PC-3 (cell line): ENCODE results near the gene TBC1D16. TPM values are rescaled to one million over a fixed set of nuclear protein-coding genes. Genes with fewer than 3 reads are reported as not detected.

ENCODE experiments used
- ATAC-seq: fragments of 200-7000 bp; cut with Tn5 transposase; 2 replicates; pipeline ENCODE4 v1.9.1; 2020; ENCODE audit warnings: mild to moderate bottlenecking, moderate library complexity
- BruUV-seq: library from RNA; stranded (reverse); fragments of 400-500 nt; replicated peaks from 2 replicates; lab custom pipeline; 2021; lab: Mats Ljungman, UMichigan
- CTCF ChIA-PET: fragments of 300-600 bp; sonication (Branson Sonifier 250); formaldehyde crosslinking; loops from one replicate; lab custom pipeline; 2022; ENCODE audit warnings: antibody characterized with exemption; lab: Charles Lee
- POLR2A ChIA-PET: fragments of 300-600 bp; sonication (Branson Sonifier 250); formaldehyde crosslinking; loops from one replicate; lab custom pipeline; 2022; ENCODE audit warnings: antibody characterized with exemption; ENCODE audit not compliant: unreplicated experiment; lab: Charles Lee
- DNase-seq: peaks from one replicate; pipeline ENCODE4 v3.0.0-alpha.2; 2015
- H2AFZ ChIP-seq: fragments of 300-600 bp; sonication (generic); 2 replicates; pipeline ENCODE4 v1.6.0; 2016; ENCODE audit warnings: antibody characterized with exemption, low read length
- H3F3A ChIP-seq: fragments of 300-600 bp; sonication (generic); one replicate; pipeline ENCODE4 v1.6.0; 2017; ENCODE audit warnings: antibody characterized with exemption, low read length, control low read depth, mild to moderate bottlenecking; ENCODE audit not compliant: unreplicated experiment
- H3K27ac ChIP-seq: fragments of 300-600 bp; sonication (generic); 2 replicates; pipeline ENCODE4 v1.5.1; 2016; ENCODE audit warnings: mild to moderate bottlenecking, low read length
- H3K27me3 ChIP-seq: fragments of 300-600 bp; sonication (generic); 2 replicates; pipeline ENCODE4 v1.6.1; 2016; ENCODE audit warnings: low read length, mixed read lengths
- H3K36me3 ChIP-seq: fragments of 300-600 bp; sonication (generic); 2 replicates; pipeline ENCODE4 v1.6.1; 2016; ENCODE audit warnings: low read depth, mixed run types, low read length, mixed read lengths
- H3K4me1 ChIP-seq: fragments of 300-600 bp; sonication (generic); 2 replicates; pipeline ENCODE4 v1.5.1; 2016; ENCODE audit warnings: low read length; ENCODE audit not compliant: insufficient read depth
- H3K4me2 ChIP-seq: fragments of 300-600 bp; sonication (generic); 2 replicates; pipeline ENCODE4 v1.6.0; 2016; ENCODE audit warnings: low read length
- H3K4me3 ChIP-seq: fragments of 300-600 bp; sonication (generic); 2 replicates; pipeline ENCODE4 v1.5.1; 2016; ENCODE audit warnings: mild to moderate bottlenecking, low read length, mixed read lengths
- H3K79me2 ChIP-seq: fragments of 300-600 bp; sonication (generic); 2 replicates; pipeline ENCODE4 v1.6.1; 2017; ENCODE audit warnings: low read length, mixed read lengths
- H3K9ac ChIP-seq: fragments of 300-600 bp; sonication (generic); 2 replicates; pipeline ENCODE4 v1.6.0; 2016; ENCODE audit warnings: mild to moderate bottlenecking, low read length
- H3K9me2 ChIP-seq: fragments of 300-600 bp; sonication (generic); replicated peaks from 2 replicates; pipeline ENCODE4 v1.6.1; 2016; ENCODE audit warnings: mixed run types, low read length, mixed read lengths
- H3K9me3 ChIP-seq: fragments of 300-600 bp; sonication (generic); 2 replicates; pipeline ENCODE4 v1.6.1; 2016; ENCODE audit warnings: low read length, mixed read lengths
- H4K20me1 ChIP-seq: fragments of 300-600 bp; sonication (generic); 2 replicates; pipeline ENCODE4 v1.6.1; 2016; ENCODE audit warnings: low read length, mixed read lengths
- EZH2 ChIP-seq: fragments of 300-600 bp; sonication (generic); IDR thresholded peaks from one replicate; pipeline ENCODE4 v1.6.1; 2017; ENCODE audit warnings: antibody characterized with exemption, mild to moderate bottlenecking, low read length; ENCODE audit not compliant: unreplicated experiment
- EZH2phosphoT487 ChIP-seq: fragments of 300-600 bp; sonication (generic); IDR thresholded peaks from 2 replicates; pipeline ENCODE4 v1.6.1; 2018; ENCODE audit warnings: mild to moderate bottlenecking, antibody characterized with exemption, low read length, borderline replicate concordance
- intact Hi-C: fragments of 100-400 bp; cut with micrococcal nuclease; formaldehyde crosslinking; loops from 2 replicates; pipeline ENCODE4 v1.9.0; 2023
- total RNA-seq: library from RNA; depleted of rRNA; stranded (reverse); fragments of >200 nt; gene quantifications from 2 replicates; pipeline ENCODE4 v1.2.3, GENCODE V29; 2014
- TF ChIP-seq, protein P1 (sequence below): fragments of 300-600 bp; sonication (generic); conservative IDR thresholded peaks from 2 replicates; pipeline ENCODE4 v1.5.1; 2017; ENCODE audit warnings: antibody characterized with exemption, low read depth, mild to moderate bottlenecking, low read length

Gene TBC1D16
- total RNA-seq, 1 experiment from 2014 or later = 23.7 TPM

DNA sequence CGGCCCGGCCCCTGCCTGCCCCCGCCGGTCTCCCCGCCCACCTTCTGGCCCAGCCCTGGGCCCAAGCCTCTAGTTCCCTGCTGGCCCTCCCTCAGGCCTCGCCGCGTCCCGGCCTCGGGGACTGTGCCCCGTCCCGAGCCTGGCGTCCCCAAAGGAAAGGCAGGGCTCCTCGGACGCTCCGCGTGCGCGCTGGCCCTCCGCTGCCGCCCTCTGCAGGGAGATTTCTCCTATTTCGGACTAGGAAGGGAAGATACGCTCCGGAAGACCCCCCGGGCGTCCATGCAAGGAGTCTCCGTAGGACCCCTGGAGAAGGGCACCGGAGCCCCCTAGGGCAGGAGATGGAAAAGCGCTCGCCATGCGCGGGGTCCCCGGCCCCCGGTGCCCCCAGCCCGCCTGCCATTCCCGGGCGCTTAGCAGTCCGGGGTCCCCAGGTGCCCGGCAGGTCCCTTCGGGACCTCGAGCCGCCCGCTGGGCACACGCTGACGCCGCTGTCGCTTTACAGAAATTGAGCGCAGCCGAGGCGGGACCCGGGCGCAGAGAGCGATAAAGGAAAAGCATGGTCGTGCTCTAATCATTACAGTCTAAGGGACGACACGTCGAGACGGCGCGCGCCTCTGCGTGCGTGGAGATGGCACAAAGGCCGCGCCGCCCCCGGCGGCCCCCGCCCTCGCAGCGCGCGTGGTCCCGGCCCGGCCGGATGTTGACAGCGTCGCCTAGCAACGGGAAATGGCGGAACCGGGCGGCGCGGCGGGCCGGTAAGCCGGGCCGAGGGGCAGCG, 454 bp upstream of the TBC1D16 start, which contains the start of gene CCDC40:
TSS of gene CCDC40 (plus strand) at position 706 of the 778 bp plus-strand sequence. CDS start at position 727, 21 bp downstream.
- Histone ChIP-seq H3K36me3 (no peaks in the 10 kb centered on the region), H3K9ac (peak within 1 kb of the TSS; percentile 89), H3K9me3 (no peaks in the 10 kb centered on the region), H3K27me3 (no peaks in the 10 kb centered on the region), H2AFZ (peak within 1 kb of the TSS; percentile 99), H3K4me2 (peak within 1 kb of the TSS; percentile 100), H3K4me3 (peak within 1 kb of the TSS; percentile 94), H4K20me1 (peaks cover 5% of the 10 kb centered on the region; the same call in 1 of the 2 replicates), H3F3A (no peaks in the 10 kb centered on the region), H3K9me2 (no peaks in the 10 kb centered on the region), H3K4me1 (peaks cover 16% of the 10 kb centered on the region), H3K27ac (peak within 1 kb of the TSS; percentile 39), H3K79me2 (peaks cover 41% of the 10 kb centered on the region)
- peak; percentile 89 for ATAC-seq
- intact Hi-C loops = no loop called here
- POLR2A ChIA-PET = no interaction called here
- DNase-seq = peak; percentile 81
- CTCF ChIA-PET = no interaction called here
- no peak for TF ChIP-seq EZH2phosphoT487
- TF ChIP-seq, protein P1, sequence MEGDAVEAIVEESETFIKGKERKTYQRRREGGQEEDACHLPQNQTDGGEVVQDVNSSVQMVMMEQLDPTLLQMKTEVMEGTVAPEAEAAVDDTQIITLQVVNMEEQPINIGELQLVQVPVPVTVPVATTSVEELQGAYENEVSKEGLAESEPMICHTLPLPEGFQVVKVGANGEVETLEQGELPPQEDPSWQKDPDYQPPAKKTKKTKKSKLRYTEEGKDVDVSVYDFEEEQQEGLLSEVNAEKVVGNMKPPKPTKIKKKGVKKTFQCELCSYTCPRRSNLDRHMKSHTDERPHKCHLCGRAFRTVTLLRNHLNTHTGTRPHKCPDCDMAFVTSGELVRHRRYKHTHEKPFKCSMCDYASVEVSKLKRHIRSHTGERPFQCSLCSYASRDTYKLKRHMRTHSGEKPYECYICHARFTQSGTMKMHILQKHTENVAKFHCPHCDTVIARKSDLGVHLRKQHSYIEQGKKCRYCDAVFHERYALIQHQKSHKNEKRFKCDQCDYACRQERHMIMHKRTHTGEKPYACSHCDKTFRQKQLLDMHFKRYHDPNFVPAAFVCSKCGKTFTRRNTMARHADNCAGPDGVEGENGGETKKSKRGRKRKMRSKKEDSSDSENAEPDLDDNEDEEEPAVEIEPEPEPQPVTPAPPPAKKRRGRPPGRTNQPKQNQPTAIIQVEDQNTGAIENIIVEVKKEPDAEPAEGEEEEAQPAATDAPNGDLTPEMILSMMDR = no peak
- no peak for TF ChIP-seq EZH2
- no TSS peak for BruUV-seq

- H3K27me3 ChIP-seq = no peaks in the 10 kb centered on the region
- H3K27ac ChIP-seq = no peak overlapping the region
- peaks cover 5% of the 10 kb centered on the region; the same call in 1 of the 2 replicates for H4K20me1 ChIP-seq
- DNase-seq (peak; percentile 31), ATAC-seq (peak; percentile 1)
- H3K9ac ChIP-seq = peak overlapping the region; percentile 80
- H3K79me2 ChIP-seq = peaks cover 52% of the 10 kb centered on the region
- CTCF ChIA-PET = interaction anchor here (0.6 to 0.7 kb wide), 3 partner anchors 28 to 109 kb away, joined by 3 to 5 read pairs (median 3); partner anchors contain the start of gene GAA
- no peaks in the 10 kb centered on the region for H3F3A ChIP-seq
- POLR2A ChIA-PET = interaction anchor here (0.6 to 0.7 kb wide), 3 partner anchors 47 to 1930 kb away, joined by 3 to 15 read pairs (median 3); no protein-coding TSS in a partner anchor
- TF ChIP-seq, protein P1 = no peak
- TF ChIP-seq EZH2 (no peak), EZH2phosphoT487 (no peak)
- peaks cover 27% of the 10 kb centered on the region for H3K4me1 ChIP-seq
- no peaks in the 10 kb centered on the region for H3K9me3 ChIP-seq
- H3K36me3 ChIP-seq = no peaks in the 10 kb centered on the region
- TSS peak; percentile 46 for BruUV-seq
- H3K4me3 ChIP-seq = peak overlapping the region; percentile 84
- no peaks in the 10 kb centered on the region for H3K9me2 ChIP-seq
- peak overlapping the region; percentile 52 for H2AFZ ChIP-seq
- H3K4me2 ChIP-seq = peak overlapping the region; percentile 82
- intact Hi-C loops = no loop called here
These were observed 633 bp downstream of the TBC1D16 start for GRCh38 chr17:80034791-80035686.
